HG03442 (cell line): ENCODE data around the gene ID1.

Experiments
- ATAC-seq: cut with Tn5 transposase; IDR thresholded peaks from one replicate; pipeline ENCODE4 v1.9.1; 2021; ENCODE audit warnings: mild to moderate bottlenecking, moderate library complexity; ENCODE audit not compliant: unreplicated experiment

ID1 gene

GRCh38 chr20:31605031-31605901 is at the start of gene ID1:
Gene ID1 (plus strand): TSS chr20:31605289. CDS start chr20:31605388, 99 bp downstream.
- peak; percentile 73 for ATAC-seq

- peak; percentile 4 for ATAC-seq
Observed at GRCh38 chr20:31559704-31560093, 45.4 kb upstream of the ID1 start.

GRCh38 chr20:31560094-31560745 is 44.9 kb upstream of the ID1 start:
- ATAC-seq, result peak; percentile 56

GRCh38 chr20:31560746-31561598 is 44.1 kb upstream of the ID1 start:
- ATAC-seq, result no peak

GRCh38 chr20:31562241-31562640 is 42.8 kb upstream of the ID1 start:
- no peak for ATAC-seq

- ATAC-seq, result no peak
Observed at GRCh38 chr20:31564284-31564683, 40.8 kb upstream of the ID1 start.

GRCh38 chr20:31565699-31566318 is 39.3 kb upstream of the ID1 start:
- ATAC-seq, result no peak

- ATAC-seq, result no peak
Observed at GRCh38 chr20:31566319-31566657, 38.8 kb upstream of the ID1 start.

GRCh38 chr20:31566658-31567379 is 38.3 kb upstream of the ID1 start:
- ATAC-seq, result no peak

GRCh38 chr20:31567380-31567720 is 37.7 kb upstream of the ID1 start:
- ATAC-seq, result no peak

- no peak for ATAC-seq
Observed at GRCh38 chr20:31568041-31568731, 36.9 kb upstream of the ID1 start.

GRCh38 chr20:31568773-31569162 is 36.3 kb upstream of the ID1 start:
- no peak for ATAC-seq

GRCh38 chr20:31569163-31570020 is 35.7 kb upstream of the ID1 start:
- ATAC-seq, result no peak

GRCh38 chr20:31570021-31570463 is 35.0 kb upstream of the ID1 start:
- ATAC-seq, result no peak

- no peak for ATAC-seq
Observed at GRCh38 chr20:31570735-31571617, 34.1 kb upstream of the ID1 start.

GRCh38 chr20:31572042-31572700 is 32.9 kb upstream of the ID1 start:
- ATAC-seq, result no peak
